Embryonic facial prominence (tissue), 1 donor: ENCODE results near the gene ZFC3H1.

Experiments
- DNase-seq: peaks from one replicate; pipeline ENCODE4 v3.0.0-alpha.2; 2016; ENCODE audit errors: extremely low spot score

Gene ZFC3H1

DNA sequence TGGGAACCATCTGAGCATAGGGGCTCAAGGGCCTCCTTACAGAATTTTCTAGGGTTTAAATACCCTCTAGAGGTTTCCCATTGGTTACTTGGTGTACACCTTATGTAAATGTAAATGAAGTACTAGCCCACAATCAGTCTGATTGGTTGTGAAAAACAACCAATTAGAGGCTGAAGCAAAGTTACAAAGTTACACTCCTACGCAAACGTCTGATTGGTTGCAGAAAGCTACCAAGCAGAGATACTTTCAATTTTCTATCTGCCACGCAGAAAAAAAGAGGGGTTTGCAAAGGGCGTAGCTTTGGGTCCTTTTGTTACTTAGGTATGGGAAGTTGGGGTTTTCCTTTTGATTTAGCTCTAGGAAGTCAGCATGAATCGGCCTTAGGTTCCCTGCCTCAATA, 20.4 kb upstream of the ZFC3H1 start:
- no peak for DNase-seq

DNA sequence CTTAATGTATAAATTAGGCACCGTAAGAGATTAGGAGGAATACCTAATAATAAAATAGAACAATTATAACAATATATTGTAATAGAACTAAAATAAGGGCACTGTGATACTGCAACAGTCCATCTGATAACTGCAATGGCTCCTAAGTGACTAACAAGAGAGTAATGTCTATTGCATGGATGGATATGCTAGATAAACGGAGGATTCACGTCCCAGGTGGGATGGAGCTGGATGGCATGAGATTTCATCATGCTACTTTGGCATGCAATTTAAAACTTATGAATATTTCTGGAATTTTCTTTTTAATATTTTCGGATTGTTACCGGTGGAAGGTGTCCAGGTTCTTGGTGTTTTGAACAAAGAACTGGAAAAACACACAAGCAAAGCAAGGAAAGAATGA, 20.0 kb upstream of the ZFC3H1 start:
- DNase-seq: no peak

DNA sequence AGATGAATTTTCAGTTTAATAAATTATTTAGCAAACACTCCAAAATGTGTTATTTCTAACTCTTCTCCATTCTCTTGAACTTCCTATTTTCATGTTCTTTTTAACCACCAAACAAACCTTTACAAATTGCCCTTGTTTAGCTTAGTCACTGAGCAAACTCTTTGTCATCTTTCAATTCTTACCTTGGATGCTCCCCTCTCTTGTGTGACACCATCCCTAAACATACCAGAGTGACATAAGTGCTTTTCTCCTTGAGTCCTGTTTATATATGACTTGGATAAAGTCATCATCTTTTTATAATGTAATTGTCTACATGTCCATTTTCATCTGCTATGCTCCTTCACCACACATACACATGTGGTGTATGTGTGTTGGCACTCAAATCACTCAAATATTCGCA, 18.8 kb upstream of the ZFC3H1 start:
- no peak for DNase-seq

DNA sequence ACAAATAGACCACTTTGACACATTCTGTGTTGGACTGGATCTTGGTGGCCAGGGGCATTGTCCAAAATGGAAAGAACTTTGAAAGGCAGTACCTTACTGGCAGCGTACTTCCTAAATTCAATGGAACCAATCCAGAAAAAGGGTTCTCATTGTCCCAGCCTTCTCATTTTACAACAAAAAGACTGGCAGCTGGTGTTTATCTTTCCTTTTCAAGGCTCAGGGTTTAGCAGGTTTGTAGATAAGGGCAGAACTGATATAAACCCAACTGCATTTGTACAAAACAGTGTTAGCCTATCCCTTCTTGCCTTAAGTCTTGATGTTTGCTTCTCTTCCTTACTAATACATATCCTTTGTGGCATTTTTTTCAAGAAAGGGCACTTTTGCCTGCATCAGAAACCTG, 8.2 kb upstream of the ZFC3H1 start:
- no peak for DNase-seq

DNA sequence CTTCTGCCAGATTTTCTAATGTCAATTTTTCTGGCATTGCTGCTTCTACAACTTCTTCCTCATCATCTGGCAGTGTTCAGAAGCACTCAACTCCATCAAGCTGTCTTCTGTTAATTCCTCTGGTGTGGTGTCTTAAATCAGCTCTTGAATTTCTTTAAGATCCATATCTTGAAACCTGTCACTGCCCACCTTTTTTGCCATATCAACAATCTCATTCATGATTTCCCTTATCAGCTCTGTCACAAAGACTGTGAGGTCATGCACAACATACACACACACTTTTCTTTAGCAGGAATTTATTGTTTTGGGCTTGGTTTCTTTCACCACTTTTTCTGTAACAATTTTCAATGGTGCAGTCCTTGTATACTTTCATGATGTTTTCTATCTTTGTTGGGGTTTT, 7.7 kb upstream of the ZFC3H1 start:
- no peak for DNase-seq

DNA sequence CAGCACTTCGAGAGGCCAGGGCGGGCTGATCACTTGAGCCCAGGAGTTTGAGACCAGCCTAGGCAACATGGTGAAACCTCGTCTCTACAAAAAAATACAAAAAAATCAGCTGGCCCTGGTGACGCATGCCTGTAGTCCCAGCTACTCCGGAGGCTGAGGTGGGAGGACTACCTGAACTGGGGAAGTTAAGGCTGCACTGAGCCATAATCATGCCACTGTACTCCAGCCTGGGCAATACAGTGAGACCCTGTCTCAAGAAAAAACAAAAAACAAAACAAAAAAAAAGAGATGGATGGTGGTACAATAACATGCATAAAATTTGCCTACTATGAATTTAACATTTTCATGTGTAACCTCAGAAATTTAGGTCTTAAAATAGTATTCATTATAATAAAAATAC, 2.6 kb upstream of the ZFC3H1 start:
- DNase-seq: no peak

DNA sequence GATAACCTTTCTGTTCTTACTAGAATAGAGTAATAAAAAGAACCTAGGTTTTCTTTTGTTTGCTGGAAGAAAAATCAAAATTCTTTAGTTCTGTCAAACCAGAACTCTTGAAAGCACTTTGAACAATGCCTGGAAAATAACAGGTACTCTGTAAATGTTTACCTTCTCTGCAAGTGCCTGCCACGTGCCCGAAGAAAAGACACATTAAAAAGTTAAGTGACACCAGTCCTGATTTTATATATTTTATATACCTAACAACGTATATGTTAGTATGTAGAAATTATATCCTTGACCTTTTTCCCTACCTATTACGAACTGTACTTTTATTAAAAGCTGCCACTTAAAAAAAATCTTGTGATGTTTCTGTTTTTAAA, 1.4 kb upstream of the ZFC3H1 start:
- no peak for DNase-seq

DNA sequence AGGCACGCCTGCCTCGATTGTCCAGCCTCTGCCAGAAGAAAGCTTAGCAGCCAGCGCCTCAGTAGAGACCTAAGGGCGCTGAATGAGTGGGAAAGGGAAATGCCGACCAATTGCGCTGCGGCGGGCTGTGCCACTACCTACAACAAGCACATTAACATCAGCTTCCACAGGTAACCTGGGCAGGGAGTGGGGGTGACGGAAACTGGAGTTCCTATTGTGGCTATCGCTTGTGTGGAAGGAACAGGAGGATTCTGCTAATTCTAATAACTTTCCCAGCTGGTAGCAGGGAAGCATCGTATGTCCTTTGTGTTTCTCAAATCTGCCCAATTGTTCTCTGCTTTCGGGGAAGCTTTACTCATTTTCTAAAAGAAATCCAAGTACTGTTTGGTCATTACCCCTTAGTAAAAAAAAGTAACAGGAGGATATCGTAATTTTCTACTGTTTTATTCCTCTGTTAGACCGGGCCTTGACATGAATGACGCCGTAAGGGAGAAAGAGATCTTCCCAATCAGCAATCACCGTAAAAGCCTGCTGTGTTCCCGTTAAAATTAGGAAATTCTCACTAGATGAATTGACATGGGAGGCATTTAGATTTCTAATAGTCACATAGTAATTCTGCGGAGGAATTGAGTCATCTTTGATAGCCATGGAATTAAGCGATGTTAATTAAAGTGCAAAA, 902 bp upstream of the ZFC3H1 start:
- DNase-seq: no peak

DNA sequence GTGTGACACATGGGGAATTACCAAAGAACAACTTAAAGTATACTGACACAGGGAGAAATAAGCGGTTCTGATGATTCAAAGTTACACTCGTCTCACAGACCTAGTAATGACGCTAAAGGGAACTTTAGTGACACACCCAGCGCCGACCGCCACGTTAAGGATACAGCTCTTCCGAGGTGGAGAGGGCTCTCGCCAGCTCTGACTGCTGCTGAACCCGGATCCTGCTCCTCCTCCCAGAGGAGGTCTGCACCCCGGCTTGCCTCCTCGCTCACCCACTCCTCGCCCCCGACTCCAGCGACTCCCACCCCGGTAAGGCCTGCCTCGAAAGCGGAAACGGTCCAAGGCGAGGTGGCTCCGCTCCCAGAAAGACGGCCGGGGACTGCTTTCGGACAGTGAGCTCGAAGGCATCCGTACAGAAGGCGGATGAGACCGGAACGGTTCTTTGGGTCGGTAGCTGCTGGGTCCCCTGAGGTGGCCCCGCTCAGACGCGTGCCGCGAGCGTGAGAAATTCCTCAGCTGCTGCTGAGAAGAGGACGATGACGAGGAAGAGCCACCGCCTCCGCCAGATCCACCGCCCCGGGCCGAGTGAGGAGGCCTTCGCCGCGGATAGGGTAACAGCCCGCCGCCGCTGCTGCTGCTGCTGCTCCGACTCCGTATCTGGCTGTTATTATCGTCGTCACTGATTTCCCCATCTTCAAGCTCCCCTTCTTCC, 643 bp downstream of the ZFC3H1 start:
- DNase-seq: peak; percentile 25

DNA sequence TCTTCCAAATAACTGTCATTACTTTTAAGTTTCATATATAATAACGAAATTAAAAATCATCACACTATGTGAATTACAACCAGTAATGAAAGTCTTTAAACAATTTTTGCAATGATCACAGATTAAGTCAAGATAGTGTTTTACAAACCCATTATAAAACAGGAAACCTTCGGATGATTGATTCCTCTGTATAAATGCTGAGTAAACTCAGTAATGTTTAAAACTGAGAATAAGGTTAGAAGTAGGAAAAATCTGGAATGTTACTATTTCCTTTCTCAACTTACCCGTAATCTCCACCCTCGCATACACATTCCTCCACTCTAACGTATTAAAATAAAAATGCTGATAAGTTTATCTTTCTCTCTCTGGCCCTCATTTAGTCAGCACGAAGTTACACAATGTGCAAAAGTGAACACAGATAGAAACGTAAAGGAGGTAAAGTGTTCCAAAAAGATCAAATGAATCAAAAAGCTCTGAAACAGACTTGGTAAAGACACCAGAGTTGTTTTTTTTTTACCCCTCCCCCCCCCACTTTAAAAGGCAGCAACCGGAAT, 1.6 kb downstream of the ZFC3H1 start:
- no peak for DNase-seq

DNA sequence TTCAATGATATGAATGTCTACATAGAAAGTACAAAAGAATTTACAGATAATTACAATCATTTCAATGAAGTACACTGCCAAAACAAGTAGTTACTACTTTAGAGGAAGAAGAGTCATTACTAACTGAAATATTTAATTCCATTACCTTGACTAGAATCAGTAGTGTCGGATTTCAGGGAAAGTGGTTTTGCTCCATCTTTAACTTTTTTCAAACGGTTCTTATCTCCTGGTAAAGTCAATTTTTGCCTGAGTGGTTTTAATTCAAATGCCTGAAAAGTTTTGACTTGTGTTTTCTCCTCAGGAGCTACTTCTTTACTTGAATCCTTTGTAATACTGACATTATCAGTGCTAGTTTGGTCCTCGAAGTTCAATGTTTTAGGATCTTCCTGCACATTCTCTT, 6.9 kb downstream of the ZFC3H1 start:
- no peak for DNase-seq

DNA sequence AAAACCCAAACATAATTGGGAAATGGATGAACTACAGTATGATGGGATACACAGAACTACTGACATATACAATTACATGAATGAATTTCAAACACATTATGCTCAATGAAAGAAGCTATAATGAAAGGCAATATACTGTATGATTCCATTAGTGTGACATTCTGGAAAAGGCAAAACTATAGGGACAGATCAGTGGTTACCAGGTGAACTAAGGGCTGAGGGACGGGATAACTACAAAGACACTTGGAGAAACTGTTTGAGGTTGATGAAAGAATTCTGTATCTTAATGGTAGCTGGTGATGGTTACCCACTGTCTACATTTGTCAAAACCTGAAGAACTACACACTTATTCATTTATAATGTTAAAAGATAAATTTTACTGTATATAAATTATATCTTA, 7.7 kb downstream of the ZFC3H1 start:
- no peak for DNase-seq

DNA sequence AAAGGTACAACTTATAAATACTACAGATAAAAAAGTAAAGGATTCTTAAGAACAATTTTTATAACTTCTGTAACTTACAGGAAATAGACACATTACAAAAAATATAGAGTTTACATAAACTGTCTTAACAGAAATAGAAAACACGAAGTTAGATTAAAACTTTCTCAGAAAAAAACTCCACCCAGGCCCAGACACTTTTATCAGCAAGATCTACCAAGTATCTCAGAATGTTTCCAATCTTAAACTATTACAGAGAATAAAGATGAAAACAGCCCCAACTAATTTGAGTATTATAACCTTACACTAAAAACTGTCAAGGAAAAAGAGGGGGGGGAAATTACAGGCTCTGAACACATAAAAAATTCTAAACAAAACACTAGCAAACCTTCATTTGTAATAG, 8.2 kb downstream of the ZFC3H1 start:
- no peak for DNase-seq

DNA sequence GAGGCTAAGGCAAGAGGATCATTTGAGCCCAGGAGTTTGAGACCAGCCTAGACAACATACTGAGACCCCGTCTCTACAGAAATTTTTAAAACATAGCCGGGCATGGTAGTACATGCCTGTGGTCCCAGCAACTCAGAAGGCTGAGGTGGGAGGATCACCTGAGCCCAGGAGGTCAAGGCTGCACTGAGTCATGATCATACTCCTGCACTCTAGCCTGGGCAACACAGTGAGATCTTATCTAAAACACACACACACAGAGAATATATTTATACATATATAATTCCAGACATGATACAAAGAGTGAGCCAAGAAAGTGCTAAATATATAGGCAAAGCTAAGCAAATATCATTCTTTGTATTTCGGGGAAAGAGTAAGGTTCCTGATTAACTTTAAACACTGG, 9.4 kb downstream of the ZFC3H1 start:
- no peak for DNase-seq

DNA sequence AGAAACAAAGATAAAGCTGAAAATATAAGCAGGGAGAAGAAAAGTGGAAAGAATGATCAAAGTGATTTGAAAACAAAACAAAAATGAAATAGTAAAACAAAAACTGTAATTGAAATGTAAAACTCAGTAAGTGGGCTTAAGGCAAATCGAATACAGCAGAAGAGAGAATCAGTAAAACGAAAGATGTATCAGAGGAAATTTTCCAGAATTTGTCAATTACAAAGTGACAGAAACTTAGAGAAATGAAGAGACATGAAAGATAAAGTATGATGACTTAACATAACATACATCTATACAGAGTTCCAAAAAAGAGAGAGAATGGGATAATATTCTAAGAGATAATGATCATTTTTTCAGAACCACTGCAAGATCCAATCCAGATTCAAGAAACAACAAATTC, 10.5 kb downstream of the ZFC3H1 start:
- no peak for DNase-seq

DNA sequence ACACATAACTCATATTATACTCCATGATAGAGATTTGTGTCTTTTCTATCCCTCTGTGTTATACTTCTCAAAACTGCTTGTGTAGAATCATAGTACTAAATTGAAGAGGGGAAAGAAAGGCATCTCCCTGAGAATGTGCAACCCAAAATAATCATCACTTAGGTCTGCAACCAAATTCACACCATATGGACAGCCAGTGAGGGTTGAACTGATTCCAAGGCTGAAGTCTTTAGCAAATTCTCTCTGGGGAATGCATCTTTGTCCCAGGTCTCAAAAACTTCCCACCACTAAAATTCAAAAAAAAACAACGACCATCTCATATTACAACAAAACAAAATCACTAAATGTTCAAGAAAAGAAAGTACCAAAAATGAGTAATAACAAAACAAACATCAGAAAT, 11.0 kb downstream of the ZFC3H1 start:
- no peak for DNase-seq

DNA sequence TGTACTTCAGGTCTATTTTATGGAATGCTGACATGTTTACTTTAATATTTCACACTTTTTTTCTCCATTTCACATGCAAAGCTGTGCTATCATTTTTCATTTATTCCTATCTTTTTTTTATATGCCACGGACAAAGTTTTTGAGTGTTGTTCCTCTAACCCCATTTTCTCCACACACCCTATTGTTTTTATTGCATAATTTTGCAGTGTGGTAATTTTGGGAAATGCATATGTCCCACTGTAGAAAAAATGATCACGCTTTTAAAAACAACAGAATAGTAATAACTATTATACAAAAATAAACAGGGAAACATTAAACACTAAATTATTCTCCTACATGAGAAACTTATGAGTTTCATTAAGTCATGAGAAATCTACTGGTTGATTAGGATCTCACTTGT, 14.2 kb downstream of the ZFC3H1 start:
- no peak for DNase-seq

DNA sequence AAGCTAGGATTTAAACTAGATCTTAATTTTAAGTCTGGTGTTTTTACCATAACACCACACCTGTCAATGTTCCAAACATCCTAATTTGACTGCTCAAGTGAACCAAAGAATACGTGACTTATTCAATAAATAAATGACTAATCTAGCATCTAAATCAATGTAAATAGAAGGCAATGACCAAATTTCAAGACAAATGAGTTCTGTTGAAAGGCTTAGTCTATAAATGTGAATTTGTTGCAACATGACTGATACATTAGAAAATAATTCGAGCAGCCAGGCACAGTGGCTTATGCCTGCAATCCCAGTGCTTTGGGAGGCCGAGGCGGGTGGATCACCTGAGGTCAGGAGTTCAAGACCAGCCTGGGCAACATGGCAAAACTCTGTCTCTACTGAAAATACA, 15.1 kb downstream of the ZFC3H1 start:
- no peak for DNase-seq

DNA sequence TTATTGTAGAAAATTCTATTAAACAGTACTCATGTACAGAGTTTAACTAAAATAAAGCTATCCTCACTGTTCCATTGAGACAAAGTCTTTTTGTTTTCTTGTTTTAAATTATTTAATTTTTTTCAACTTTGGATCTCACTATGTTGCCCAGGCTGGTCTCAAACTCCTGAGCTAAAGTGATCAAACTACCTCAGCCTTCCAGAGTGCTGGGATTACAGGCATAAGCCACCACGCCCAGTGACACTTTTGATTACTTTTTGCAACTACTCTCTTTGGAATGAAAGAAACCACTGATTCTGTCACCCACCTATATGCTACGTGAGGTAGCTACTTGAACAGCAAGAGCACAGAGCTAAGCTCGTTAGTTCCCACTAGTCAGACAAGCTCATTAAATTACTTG, 17.1 kb downstream of the ZFC3H1 start:
- no peak for DNase-seq

DNA sequence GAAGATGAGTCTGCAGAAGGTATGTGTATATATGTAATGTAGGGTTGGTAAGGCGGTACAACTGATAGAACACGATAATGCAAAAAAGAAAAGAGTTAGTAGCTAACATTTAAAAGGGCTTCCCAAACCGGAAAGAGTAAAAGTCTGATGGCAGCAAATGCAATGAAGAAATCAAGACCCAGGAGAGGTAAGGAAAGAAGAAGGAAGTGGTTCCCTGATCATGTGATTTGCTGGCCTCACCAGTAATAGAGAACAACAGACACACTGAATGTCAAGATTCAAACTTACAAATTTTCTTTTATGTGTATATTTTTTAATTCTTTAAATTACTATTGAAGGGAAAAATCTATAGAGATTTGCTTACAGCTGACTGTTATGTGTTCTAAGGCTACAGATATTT, 18.4 kb downstream of the ZFC3H1 start:
- no peak for DNase-seq

DNA sequence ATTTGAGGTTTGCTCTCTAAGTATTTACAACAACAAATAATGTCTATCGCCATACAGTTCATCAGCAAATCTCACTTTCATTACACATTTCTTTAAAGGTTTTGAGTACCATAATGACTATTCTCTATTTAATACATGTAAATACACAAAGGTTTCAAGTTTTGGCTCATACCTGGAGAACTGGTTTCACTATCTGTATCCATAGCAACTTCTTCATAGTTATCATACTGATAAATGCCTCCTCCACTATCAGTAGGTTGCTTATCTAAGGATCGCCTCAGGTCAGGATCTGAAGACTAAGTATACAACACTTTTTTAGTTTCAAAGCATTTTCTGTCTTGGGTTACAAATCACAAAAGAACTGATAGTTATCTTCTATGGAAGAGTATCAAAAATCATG, 21.4 kb downstream of the ZFC3H1 start:
- no peak for DNase-seq

DNA sequence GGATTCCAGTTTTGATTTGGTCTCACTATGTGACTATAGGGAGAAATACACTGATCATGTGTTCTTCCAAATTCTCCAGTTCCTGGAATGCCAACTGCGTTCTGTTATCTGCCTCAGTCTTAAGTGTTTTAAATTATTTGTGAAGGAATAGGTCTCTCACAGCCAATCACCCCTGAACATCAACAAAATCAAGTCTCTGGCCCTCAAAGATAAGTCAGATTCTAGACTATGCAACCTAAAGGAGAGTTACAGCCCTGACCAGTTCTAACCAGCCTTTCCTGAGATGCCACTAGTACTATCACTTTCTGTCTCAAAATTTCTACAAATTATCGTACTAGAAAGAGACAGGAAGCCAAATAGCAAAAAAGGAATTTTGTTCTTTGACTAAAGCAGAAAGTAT, 22.3 kb downstream of the ZFC3H1 start:
- no peak for DNase-seq

DNA sequence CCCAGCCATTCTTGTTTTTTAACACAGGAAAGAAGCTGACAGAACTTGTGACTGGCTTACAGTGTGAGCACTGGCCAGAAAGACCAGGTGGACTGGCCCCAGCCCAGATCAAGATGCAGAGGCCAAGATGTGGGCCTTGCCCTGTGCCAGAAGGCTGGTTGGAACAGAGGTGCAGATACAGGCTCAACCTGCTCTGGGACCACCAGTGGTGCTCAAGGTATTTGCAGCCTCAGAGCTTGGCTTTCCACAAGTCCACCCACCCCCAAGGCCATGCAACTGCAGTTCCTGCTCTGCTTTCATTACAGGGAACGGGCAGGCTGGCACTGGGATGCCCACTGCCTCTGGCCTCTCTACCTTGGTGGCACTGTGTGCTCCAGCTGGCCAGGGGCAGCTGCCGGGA, 23.3 kb downstream of the ZFC3H1 start:
- DNase-seq: no peak

DNA sequence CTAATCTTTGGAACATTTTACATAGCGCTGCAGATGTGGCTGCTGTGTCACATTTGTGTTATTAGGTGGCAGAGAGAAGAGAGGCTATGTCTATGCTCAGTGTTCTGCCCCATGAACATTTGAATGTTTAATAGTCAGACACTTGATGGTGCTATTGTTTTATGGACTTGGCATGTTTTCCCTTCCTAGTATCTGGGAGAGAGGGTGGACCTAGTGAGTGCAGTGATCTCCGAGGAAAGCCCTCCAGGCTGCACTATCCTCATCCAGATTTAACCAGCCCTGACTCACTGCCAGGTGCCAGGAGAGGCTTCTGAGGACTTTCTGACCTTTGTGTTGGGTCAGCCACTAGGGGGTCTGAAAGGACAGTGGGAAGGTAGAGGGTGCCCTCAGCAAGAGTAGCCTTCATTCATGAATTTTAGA, 24.3 kb downstream of the ZFC3H1 start:
- no peak for DNase-seq
